SW480 (cell line): ENCODE results near the gene MSH5.
A peak's percentile ranks its signal among the peaks of the same experiment; 100 is the strongest.

Experiments
- DNase-seq: peaks from one replicate; pipeline ENCODE4 v3.0.0-alpha.2; 2016; ENCODE audit warnings: low spot score

Gene MSH5

GRCh38 chr6:31760790-31761189, 21.0 kb downstream of the MSH5 start:
- no peak for DNase-seq

- no peak for DNase-seq
Measured at GRCh38 chr6:31761343-31761742, 21.5 kb downstream of the MSH5 start.

GRCh38 chr6:31762356-31762755, 22.6 kb downstream of the MSH5 start, which contains the start of gene SAPCD1:
Gene SAPCD1, plus strand, starts transcription at chr6:31762656. Its CDS starts 399 bp downstream, at chr6:31763055.
- no peak for DNase-seq

- DNase-seq, result no peak
Measured at GRCh38 chr6:31762878-31763618, 23.2 kb downstream of the MSH5 start.

- DNase-seq, result peak; percentile 71
Measured at GRCh38 chr6:31763619-31763940, 23.8 kb downstream of the MSH5 start.

GRCh38 chr6:31764198-31764597, 24.4 kb downstream of the MSH5 start:
- no peak for DNase-seq

- no peak for DNase-seq
Measured at GRCh38 chr6:31765559-31765909, 25.7 kb downstream of the MSH5 start.

- no peak for DNase-seq
Measured at GRCh38 chr6:31765910-31766794, 26.3 kb downstream of the MSH5 start.

- no peak for DNase-seq
Measured at GRCh38 chr6:31767096-31767645, 27.4 kb downstream of the MSH5 start.

GRCh38 chr6:31768363-31769257, 28.8 kb downstream of the MSH5 start:
- DNase-seq, result no peak

- DNase-seq, result peak; percentile 69
Measured at GRCh38 chr6:31769684-31770371, 30.0 kb downstream of the MSH5 start.

GRCh38 chr6:31770860-31771259, 31.1 kb downstream of the MSH5 start:
- no peak for DNase-seq

- DNase-seq, result no peak
Measured at GRCh38 chr6:31771992-31772358, 32.2 kb downstream of the MSH5 start.

- peak; percentile 48 for DNase-seq
Measured at GRCh38 chr6:31775184-31775583, 35.4 kb downstream of the MSH5 start.

- DNase-seq, result no peak
Measured at GRCh38 chr6:31775633-31776484, 36.1 kb downstream of the MSH5 start.

- DNase-seq, result peak; percentile 28
Measured at GRCh38 chr6:31776485-31776988, 36.7 kb downstream of the MSH5 start.

- DNase-seq, result peak; percentile 94
Measured at GRCh38 chr6:31776989-31777666, 37.3 kb downstream of the MSH5 start, which contains the start of gene VWA7. Gene VWA7, minus strand, starts transcription at chr6:31777328. Its CDS starts 549 bp downstream, at chr6:31776779.

- DNase-seq, result no peak
Measured at GRCh38 chr6:31777667-31778050, 37.9 kb downstream of the MSH5 start.

- no peak for DNase-seq
Measured at GRCh38 chr6:31778193-31778592, 38.4 kb downstream of the MSH5 start.
